Cardiac muscle cell (in vitro differentiated cells and primary cell): ENCODE measurements around the gene RSRC1. TPM values are rescaled to one million over a fixed set of nuclear protein-coding genes. Genes with fewer than 3 reads are reported as not detected.

Experiments used
- DNase-seq, 2 donors: peaks; one replicate each; pipeline versions ENCODE4 v3.0.0 to v3.0.0-alpha.2; 2010 to 2017; ENCODE audit warnings: low read depth in 1 of 2, low spot score in 1 of 2
- H3K27ac ChIP-seq: fragments of 200-600 bp; sonication (generic); 2 replicates; pipeline ENCODE4 v1.5.1; 2016
- H3K27me3 ChIP-seq: fragments of 200-600 bp; sonication (generic); 2 replicates; pipeline ENCODE4 v1.6.0; 2016; ENCODE audit warnings: control low read depth
- H3K36me3 ChIP-seq: fragments of 200-600 bp; sonication (generic); 2 replicates; pipeline ENCODE4 v1.5.1; 2016; ENCODE audit warnings: control low read depth
- H3K4me1 ChIP-seq: fragments of 200-600 bp; sonication (generic); 2 replicates; pipeline ENCODE4 v1.8.1; 2017; ENCODE audit warnings: low read depth, mild to moderate bottlenecking, mixed run types
- H3K4me3 ChIP-seq: fragments of 200-600 bp; sonication (generic); 2 replicates; pipeline ENCODE4 v1.5.1; 2016; ENCODE audit warnings: mild to moderate bottlenecking
- H3K9me3 ChIP-seq: fragments of 200-600 bp; sonication (generic); 2 replicates; pipeline ENCODE4 v1.5.1; 2017; ENCODE audit warnings: low read depth, mild to moderate bottlenecking, control low read depth
- polyA plus RNA-seq: library from polyadenylated mRNA; unstranded; fragments of >200 nt; fragmentation: Nextera tagmentation; extraction: Ambion mirVana; gene quantifications from 2 replicates; pipeline ENCODE4 v1.2.1, GENCODE V29; 2016
- total RNA-seq: library from RNA; depleted of rRNA; stranded (reverse); fragments of >200 nt; gene quantifications from 2 replicates; pipeline ENCODE4 v1.2.3, GENCODE V29; 2016
- TF ChIP-seq, protein P1 (sequence below): IDR thresholded peaks from 2 replicates; pipeline ENCODE4 v1.5.1; 2012; ENCODE audit warnings: low read depth, mild to moderate bottlenecking, low read length

RSRC1 gene
- total and polyA plus RNA-seq, 2 experiments from 2014 or later, result 23.6 to 55.9 TPM

DNA sequence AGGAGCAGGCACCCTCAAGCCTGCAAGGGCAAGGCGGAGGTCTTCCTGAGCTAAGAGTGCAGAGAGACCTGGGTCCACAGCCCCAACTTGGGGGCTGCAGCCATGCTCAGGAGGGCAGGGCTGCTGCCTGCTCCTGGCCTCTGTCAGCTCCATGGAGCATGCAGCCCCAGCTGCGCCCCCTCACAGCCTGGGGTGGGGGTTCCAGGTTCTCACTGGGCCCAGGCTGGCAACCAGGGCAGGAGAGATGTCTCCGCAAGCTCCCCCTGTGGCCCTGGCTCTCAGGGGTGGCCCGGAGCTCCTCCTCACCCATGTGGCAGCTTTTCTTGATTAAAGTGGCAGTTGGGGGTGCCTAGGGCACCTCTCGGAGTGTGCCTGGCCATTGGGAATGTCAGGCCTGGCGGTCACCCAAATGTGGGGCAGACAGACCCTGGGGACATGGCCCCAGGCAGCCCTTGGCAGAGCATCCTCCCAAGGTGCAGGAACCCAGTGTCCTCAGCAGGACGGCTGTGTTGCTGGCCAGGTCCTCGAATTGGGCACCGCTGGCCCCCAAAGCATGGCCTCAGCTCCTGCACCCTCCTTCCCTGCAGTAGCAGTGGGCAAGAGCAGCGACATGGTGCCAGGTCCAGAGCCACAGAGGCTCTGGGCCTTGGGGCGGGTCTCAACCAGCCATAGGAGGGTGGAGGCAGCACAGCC lies 251.0 kb downstream of the RSRC1 start:
- no peaks in the 10 kb centered on the region for H3K4me1 ChIP-seq
- no peaks in the 10 kb centered on the region for H3K27me3 ChIP-seq
- DNase-seq, result no peak
- no peak overlapping the region for H3K27ac ChIP-seq
- H3K36me3 ChIP-seq, result no peaks in the 10 kb centered on the region
- no peak overlapping the region for H3K4me3 ChIP-seq
- no peaks in the 10 kb centered on the region for H3K9me3 ChIP-seq
- TF ChIP-seq, protein P1, sequence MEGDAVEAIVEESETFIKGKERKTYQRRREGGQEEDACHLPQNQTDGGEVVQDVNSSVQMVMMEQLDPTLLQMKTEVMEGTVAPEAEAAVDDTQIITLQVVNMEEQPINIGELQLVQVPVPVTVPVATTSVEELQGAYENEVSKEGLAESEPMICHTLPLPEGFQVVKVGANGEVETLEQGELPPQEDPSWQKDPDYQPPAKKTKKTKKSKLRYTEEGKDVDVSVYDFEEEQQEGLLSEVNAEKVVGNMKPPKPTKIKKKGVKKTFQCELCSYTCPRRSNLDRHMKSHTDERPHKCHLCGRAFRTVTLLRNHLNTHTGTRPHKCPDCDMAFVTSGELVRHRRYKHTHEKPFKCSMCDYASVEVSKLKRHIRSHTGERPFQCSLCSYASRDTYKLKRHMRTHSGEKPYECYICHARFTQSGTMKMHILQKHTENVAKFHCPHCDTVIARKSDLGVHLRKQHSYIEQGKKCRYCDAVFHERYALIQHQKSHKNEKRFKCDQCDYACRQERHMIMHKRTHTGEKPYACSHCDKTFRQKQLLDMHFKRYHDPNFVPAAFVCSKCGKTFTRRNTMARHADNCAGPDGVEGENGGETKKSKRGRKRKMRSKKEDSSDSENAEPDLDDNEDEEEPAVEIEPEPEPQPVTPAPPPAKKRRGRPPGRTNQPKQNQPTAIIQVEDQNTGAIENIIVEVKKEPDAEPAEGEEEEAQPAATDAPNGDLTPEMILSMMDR, result no peak

DNA sequence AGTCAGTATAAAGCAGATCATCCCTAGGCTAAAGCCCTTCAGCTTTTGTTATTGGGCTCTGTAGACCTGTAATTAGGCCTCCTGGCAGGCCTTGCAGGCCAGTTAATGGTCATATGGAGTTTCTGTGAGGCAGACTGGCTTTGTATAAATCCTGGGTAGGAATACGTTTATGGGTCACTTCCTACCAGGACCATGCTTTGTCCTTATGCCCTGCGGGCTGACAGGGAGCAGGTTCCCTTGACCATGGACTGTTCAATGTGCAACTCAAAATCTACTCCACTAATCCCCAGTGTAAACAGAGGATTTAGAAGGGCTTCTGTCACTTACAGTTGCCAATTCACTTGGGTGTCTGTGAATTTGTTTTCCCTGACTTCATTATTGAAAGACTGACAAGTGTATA lies 258.4 kb downstream of the RSRC1 start:
- H3K9me3 ChIP-seq, result no peaks in the 10 kb centered on the region
- no peaks in the 10 kb centered on the region for H3K27me3 ChIP-seq
- H3K4me1 ChIP-seq, result peaks cover 15% of the 10 kb centered on the region
- H3K36me3 ChIP-seq, result no peaks in the 10 kb centered on the region
- peak overlapping the region; percentile 52 for H3K27ac ChIP-seq
- TF ChIP-seq, protein P1, result no peak
- H3K4me3 ChIP-seq, result no peak overlapping the region
- DNase-seq, result no peak

DNA sequence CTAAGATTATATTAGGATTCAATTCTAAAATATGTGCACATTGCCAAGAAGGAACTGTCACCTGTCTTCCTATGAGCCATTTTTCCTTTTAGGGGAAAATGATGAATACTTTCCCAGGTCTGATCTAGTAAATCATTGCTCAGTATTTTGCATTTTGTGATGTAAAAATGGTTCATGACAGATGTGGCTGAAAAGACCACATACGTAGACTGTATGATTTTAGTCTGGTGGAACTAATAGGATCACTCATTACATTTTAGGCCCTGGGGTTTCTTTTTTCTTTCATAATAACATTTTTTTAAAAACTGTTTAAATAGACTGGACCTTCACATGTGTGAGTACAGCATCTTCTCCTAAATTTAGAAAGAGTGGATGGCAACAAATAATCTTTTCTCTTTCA lies 259.4 kb downstream of the RSRC1 start:
- no peak for DNase-seq
- Histone ChIP-seq H3K27ac (no peak overlapping the region), H3K4me1 (peaks cover 15% of the 10 kb centered on the region), H3K4me3 (no peak overlapping the region), H3K27me3 (no peaks in the 10 kb centered on the region), H3K9me3 (no peaks in the 10 kb centered on the region), H3K36me3 (no peaks in the 10 kb centered on the region)
- TF ChIP-seq, protein P1, result no peak

DNA sequence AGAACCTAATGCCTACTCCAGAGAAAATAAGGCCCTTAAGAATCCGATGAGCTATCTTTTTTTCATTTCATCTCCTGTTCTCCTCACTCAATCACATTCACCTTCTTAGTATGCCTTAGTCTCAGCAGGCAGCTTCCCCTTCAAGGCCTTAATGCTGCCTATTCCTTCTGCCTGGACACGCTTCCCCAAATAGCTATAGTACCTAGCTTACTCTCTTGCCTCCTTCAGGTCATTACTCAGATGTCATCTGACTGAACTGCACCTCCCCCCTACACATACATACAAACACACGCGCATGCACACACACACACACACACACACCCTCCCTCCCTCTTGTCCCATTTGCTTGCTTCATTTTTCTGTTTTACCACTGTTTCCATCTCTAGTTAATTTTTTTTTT lies 269.6 kb downstream of the RSRC1 start:
- H3K27me3 ChIP-seq, result no peaks in the 10 kb centered on the region
- no peaks in the 10 kb centered on the region for H3K36me3 ChIP-seq
- TF ChIP-seq, protein P1, result no peak
- peak in 1 of 2 donors; percentile 5 for DNase-seq
- H3K27ac ChIP-seq, result no peak overlapping the region
- no peaks in the 10 kb centered on the region for H3K4me1 ChIP-seq
- H3K4me3 ChIP-seq, result no peak overlapping the region
- no peaks in the 10 kb centered on the region for H3K9me3 ChIP-seq

DNA sequence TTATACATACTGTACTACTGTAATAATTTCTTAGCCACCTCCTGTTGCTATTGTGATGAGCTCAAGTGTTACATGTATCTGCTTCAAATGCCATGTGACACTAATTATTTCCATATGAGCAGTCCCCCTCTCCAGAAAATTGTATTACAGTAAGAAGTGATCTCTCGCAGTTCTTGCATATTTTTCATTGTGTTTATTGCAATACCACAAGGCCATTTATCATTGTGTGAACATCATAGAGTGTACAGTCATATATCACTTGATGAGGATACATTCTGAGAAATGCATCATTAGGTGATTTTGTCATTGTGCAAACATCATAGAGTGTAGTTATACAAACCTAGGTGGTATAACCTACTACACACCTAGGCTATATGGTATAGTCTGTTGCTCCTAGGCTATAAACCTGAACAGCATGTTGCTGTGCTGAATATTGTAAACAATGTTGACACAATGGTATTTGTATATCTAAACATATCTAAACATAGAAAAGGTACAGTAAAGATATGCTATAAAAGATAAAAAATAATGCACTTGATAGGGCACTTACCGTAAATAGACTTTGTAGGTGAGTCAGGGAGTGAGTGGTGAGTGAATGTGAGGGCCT lies 271.5 kb downstream of the RSRC1 start:
- DNase-seq, result no peak
- no peak overlapping the region for H3K27ac ChIP-seq
- TF ChIP-seq, protein P1, result no peak
- no peaks in the 10 kb centered on the region for H3K27me3 ChIP-seq
- H3K36me3 ChIP-seq, result no peaks in the 10 kb centered on the region
- no peaks in the 10 kb centered on the region for H3K4me1 ChIP-seq
- no peaks in the 10 kb centered on the region for H3K9me3 ChIP-seq
- no peak overlapping the region for H3K4me3 ChIP-seq
